Neural crest cell (in vitro differentiated cells): ENCODE results near the gene SSUH2. TPM values are rescaled to one million over a fixed set of nuclear protein-coding genes. Genes with fewer than 3 reads are reported as not detected.

Experiments
- DNase-seq: peaks from one replicate; pipeline ENCODE4 v3.0.0; 2021; ENCODE audit warnings: low read depth, mixed read lengths, low spot score
- H3K27ac Mint-ChIP-seq: one replicate; pipeline ENCODE4 v1.8.0; 2021; ENCODE audit warnings: mild to moderate bottlenecking, mixed read lengths; ENCODE audit not compliant: unreplicated experiment
- H3K27me3 Mint-ChIP-seq: 2 replicates; pipeline ENCODE4 v1.8.0; 2021; ENCODE audit warnings: low read depth, mild to moderate bottlenecking, mixed read lengths
- H3K36me3 Mint-ChIP-seq: 2 replicates; pipeline ENCODE4 v1.8.0; 2021; ENCODE audit warnings: low read depth, mild to moderate bottlenecking, mixed read lengths
- H3K4me1 Mint-ChIP-seq: 2 replicates; pipeline ENCODE4 v1.8.0; 2021; ENCODE audit warnings: mixed read lengths
- H3K4me3 Mint-ChIP-seq: one replicate; pipeline ENCODE4 v1.8.0; 2021; ENCODE audit warnings: mild to moderate bottlenecking, mixed read lengths
- H3K9me3 Mint-ChIP-seq: 2 replicates; pipeline ENCODE4 v1.8.0; 2021; ENCODE audit warnings: mixed read lengths
- total RNA-seq: library from RNA; stranded (reverse); gene quantifications from 2 replicates; pipeline ENCODE4 v1.2.1, GENCODE V29; 2021
- TF ChIP-seq, protein P1 (sequence below): fragments of 200-600 bp; sonication (generic); conservative IDR thresholded peaks from 2 replicates; pipeline ENCODE4 v1.5.0; 2021; ENCODE audit warnings: antibody characterized with exemption, mild to moderate bottlenecking

SSUH2 gene
- total RNA-seq, 1 donor from 2014 or later: 14.1 TPM

DNA sequence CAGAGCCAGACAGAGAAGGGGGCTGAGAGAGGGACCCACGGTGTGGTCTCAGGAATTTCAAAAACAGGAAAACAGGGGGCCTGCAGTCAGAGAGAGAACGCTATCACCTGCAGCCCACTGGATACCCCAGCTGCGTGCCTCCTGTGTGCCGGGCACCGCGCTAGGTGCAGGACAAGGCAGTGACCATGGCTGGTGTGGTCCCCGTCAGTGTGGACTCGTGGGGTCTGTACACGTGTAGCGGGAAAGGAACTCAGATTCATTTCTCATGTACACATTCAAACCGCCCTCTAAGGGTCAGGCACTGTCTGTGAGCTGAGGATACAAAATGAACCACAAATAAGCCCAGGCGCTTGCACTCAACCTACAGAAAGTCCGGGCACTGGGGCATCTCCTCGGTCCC is 20.9 kb downstream of the SSUH2 start:
- H3K4me3 Mint-ChIP-seq: no peak overlapping the region
- TF ChIP-seq, protein P1, sequence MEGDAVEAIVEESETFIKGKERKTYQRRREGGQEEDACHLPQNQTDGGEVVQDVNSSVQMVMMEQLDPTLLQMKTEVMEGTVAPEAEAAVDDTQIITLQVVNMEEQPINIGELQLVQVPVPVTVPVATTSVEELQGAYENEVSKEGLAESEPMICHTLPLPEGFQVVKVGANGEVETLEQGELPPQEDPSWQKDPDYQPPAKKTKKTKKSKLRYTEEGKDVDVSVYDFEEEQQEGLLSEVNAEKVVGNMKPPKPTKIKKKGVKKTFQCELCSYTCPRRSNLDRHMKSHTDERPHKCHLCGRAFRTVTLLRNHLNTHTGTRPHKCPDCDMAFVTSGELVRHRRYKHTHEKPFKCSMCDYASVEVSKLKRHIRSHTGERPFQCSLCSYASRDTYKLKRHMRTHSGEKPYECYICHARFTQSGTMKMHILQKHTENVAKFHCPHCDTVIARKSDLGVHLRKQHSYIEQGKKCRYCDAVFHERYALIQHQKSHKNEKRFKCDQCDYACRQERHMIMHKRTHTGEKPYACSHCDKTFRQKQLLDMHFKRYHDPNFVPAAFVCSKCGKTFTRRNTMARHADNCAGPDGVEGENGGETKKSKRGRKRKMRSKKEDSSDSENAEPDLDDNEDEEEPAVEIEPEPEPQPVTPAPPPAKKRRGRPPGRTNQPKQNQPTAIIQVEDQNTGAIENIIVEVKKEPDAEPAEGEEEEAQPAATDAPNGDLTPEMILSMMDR: no peak
- peaks cover 19% of the 10 kb centered on the region for H3K36me3 Mint-ChIP-seq
- peak overlapping the region; percentile 84 for H3K27ac Mint-ChIP-seq
- H3K9me3 Mint-ChIP-seq: peaks cover 2% of the 10 kb centered on the region
- DNase-seq: no peak
- H3K27me3 Mint-ChIP-seq: no peaks in the 10 kb centered on the region
- peaks cover 25% of the 10 kb centered on the region for H3K4me1 Mint-ChIP-seq

DNA sequence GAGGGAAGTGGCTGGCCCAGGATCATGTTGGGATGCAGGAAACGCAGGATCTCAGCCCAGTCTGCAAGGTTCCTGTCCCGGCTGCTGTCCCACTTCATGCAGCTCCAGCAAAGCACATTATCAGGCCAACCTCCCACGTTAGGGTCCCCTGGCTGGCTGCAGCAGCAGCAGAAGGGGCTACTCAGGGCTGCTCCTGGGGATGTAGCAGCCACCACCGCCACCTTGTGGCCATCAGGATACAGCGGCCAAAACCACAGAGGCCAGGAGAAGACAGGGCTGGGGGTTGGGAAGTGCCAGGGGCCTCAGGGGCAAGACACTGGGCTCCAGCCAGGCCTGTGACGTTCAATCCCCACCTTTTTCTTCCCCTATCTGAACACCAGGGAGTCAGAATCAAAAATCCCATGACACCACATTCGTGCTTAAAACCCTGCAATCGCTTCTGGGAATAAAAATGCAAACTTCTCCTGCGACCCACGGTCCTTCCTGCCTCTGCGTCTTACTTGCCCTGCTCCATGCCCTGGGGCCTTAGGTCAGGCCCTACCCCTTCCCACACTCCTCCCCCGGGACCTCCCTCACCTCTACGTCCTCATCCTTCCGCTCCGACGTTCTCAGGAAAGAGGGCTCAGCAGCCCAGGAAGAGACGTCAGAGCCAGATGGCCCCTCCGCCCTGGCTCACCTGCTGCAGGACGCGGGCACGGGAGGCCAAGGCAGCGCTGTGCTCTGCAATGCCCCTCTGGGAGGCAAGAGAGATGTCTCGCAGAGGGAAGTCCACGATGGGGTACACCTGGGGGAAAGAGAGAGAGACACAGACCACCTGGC is 21.5 kb downstream of the SSUH2 start:
- TF ChIP-seq, protein P1: peak; percentile 96
- Mint-ChIP-seq H3K36me3 (peaks cover 19% of the 10 kb centered on the region), H3K4me3 (peak overlapping the region; percentile 51), H3K27ac (peak overlapping the region; percentile 84), H3K9me3 (peaks cover 2% of the 10 kb centered on the region), H3K27me3 (no peaks in the 10 kb centered on the region), H3K4me1 (peaks cover 25% of the 10 kb centered on the region)
- peak; percentile 77 for DNase-seq

DNA sequence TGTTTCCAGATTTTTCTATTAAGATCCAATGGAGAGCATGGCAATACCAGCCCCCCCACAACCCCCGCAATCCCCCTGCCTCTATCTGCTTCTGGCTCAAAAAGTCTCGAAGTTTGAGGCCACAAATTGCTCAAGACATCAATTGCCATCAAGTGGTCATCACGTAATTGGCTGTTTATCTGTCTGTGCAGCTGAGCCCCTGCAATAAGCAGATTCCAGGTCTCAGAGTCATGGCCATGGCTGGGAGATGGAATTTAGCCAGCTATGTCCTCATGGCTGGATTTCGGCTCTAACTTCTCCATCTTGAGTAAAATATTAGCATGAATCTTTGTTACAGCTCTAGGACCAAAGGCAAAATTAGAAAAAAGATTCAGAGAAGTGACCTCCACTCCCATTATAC is 22.7 kb downstream of the SSUH2 start:
- H3K4me1 Mint-ChIP-seq: peaks cover 20% of the 10 kb centered on the region
- no peak overlapping the region for H3K27ac Mint-ChIP-seq
- H3K36me3 Mint-ChIP-seq: peaks cover 19% of the 10 kb centered on the region
- TF ChIP-seq, protein P1: no peak
- no peak overlapping the region for H3K4me3 Mint-ChIP-seq
- no peak for DNase-seq
- peaks cover 2% of the 10 kb centered on the region for H3K9me3 Mint-ChIP-seq
- H3K27me3 Mint-ChIP-seq: no peaks in the 10 kb centered on the region

DNA sequence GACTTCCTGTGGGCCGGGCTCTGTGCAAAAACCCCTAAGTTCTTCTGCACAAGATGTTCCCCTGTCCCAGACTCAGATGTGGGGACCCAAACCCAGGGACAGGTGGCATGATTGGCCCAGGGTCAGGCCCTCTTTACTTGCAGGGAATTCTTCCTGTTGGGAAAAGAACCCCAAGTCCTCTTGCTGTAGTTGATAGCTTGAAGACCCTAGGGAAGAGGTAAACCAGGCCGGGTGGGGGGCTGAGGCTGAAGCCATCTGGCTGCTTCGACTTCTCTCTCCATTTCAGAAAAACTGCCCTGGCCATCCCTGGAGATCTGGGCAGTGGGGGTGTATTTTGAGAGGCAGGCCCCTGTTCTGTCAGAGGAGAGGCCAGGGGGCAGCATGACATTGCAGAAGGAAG is 23.5 kb downstream of the SSUH2 start:
- Mint-ChIP-seq H3K4me1 (peaks cover 20% of the 10 kb centered on the region), H3K36me3 (peaks cover 19% of the 10 kb centered on the region), H3K9me3 (peaks cover 2% of the 10 kb centered on the region), H3K27me3 (no peaks in the 10 kb centered on the region), H3K4me3 (no peak overlapping the region), H3K27ac (no peak overlapping the region)
- DNase-seq: no peak
- TF ChIP-seq, protein P1: no peak

DNA sequence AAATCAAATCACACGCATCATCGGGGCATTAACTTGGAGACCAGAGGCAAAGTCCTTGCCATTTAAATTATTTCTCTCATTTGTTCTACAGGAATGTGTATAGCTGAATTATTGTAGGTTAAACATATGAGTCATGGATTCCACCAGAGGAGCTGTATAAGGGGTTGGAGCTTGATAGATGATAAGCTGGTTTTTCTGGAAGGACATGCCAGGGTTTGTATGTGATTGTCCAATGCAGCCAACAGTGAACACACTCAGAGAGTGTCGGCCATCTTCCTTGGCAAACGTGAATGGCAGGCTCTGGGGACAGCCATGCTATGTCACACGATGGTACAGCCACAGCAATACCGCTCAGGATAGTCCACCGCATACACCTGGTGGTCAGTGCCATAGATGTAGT is 25.1 kb downstream of the SSUH2 start:
- no peak overlapping the region for H3K27ac Mint-ChIP-seq
- no peak for DNase-seq
- H3K27me3 Mint-ChIP-seq: no peaks in the 10 kb centered on the region
- no peak overlapping the region for H3K4me3 Mint-ChIP-seq
- H3K9me3 Mint-ChIP-seq: peaks cover 2% of the 10 kb centered on the region
- peaks cover 16% of the 10 kb centered on the region for H3K4me1 Mint-ChIP-seq
- TF ChIP-seq, protein P1: no peak
- H3K36me3 Mint-ChIP-seq: peaks cover 19% of the 10 kb centered on the region
